GM19372 (cell line): ENCODE results near the gene FOXL1.

ENCODE experiments used
- ATAC-seq: cut with Tn5 transposase; IDR thresholded peaks from one replicate; pipeline ENCODE4 v1.9.1; 2021; ENCODE audit warnings: mild to moderate bottlenecking, low read depth, moderate library complexity; ENCODE audit not compliant: unreplicated experiment

The FOXL1 gene

GRCh38 chr16:86598607-86599565, 20.5 kb downstream of the FOXL1 start:
- no peak for ATAC-seq

GRCh38 chr16:86601356-86601755, 23.0 kb downstream of the FOXL1 start:
- ATAC-seq = no peak

- ATAC-seq = no peak
These were observed 24.2 kb downstream of the FOXL1 start for GRCh38 chr16:86602521-86602920.

- ATAC-seq = peak; percentile 79
These were observed 26.3 kb downstream of the FOXL1 start for GRCh38 chr16:86604436-86605193.

- ATAC-seq = no peak
These were observed 27.6 kb downstream of the FOXL1 start for GRCh38 chr16:86605950-86606349.

- ATAC-seq = no peak
These were observed 30.0 kb downstream of the FOXL1 start for GRCh38 chr16:86608301-86608747.

- no peak for ATAC-seq
These were observed 30.8 kb downstream of the FOXL1 start for GRCh38 chr16:86609115-86609514.

- no peak for ATAC-seq
These were observed 31.3 kb downstream of the FOXL1 start for GRCh38 chr16:86609661-86610060.

GRCh38 chr16:86610779-86611524, 32.6 kb downstream of the FOXL1 start:
- ATAC-seq = no peak

- no peak for ATAC-seq
These were observed 33.1 kb downstream of the FOXL1 start for GRCh38 chr16:86611525-86611855.

- ATAC-seq = no peak
These were observed 33.6 kb downstream of the FOXL1 start for GRCh38 chr16:86611941-86612340.

GRCh38 chr16:86614699-86615098, 36.4 kb downstream of the FOXL1 start:
- ATAC-seq = no peak

GRCh38 chr16:86616906-86617305, 38.6 kb downstream of the FOXL1 start:
- no peak for ATAC-seq

GRCh38 chr16:86618431-86619238, 40.3 kb downstream of the FOXL1 start:
- ATAC-seq = no peak

- ATAC-seq = no peak
These were observed 41.0 kb downstream of the FOXL1 start for GRCh38 chr16:86619239-86619794.

- ATAC-seq = no peak
These were observed 41.8 kb downstream of the FOXL1 start for GRCh38 chr16:86620184-86620583.

GRCh38 chr16:86621966-86622365, 43.6 kb downstream of the FOXL1 start:
- no peak for ATAC-seq

GRCh38 chr16:86622700-86623615, 44.6 kb downstream of the FOXL1 start:
- no peak for ATAC-seq

GRCh38 chr16:86625029-86625428, 46.7 kb downstream of the FOXL1 start:
- no peak for ATAC-seq
